Trophoblast cell (in vitro differentiated cells and primary cell): Measurements from ENCODE around the gene IL3.

Source experiments
- DNase-seq, 2 donors: peaks; one replicate each; pipeline ENCODE4 v3.0.0-alpha.2; 2016
- H2AFZ ChIP-seq: 2 replicates; pipeline ENCODE4 v1.6.1; 2013; ENCODE audit warnings: low read length, moderate library complexity, mild to moderate bottlenecking; ENCODE audit not compliant: insufficient read depth, poor library complexity
- H2AK5ac ChIP-seq: 2 replicates; pipeline ENCODE4 v1.6.1; 2013; ENCODE audit warnings: mild to moderate bottlenecking, low read length
- H2BK120ac ChIP-seq: 2 replicates; pipeline ENCODE4 v1.6.1; 2013; ENCODE audit warnings: low read length, mild to moderate bottlenecking, moderate library complexity; ENCODE audit not compliant: insufficient read depth, poor library complexity
- H2BK12ac ChIP-seq: 2 replicates; pipeline ENCODE4 v1.6.1; 2013; ENCODE audit warnings: mild to moderate bottlenecking, low read length, moderate library complexity
- H2BK5ac ChIP-seq: 2 replicates; pipeline ENCODE4 v1.6.1; 2013; ENCODE audit warnings: low read length, low read depth, moderate library complexity, mild to moderate bottlenecking; ENCODE audit not compliant: poor library complexity
- H3K14ac ChIP-seq: 2 replicates; pipeline ENCODE4 v1.6.1; 2013; ENCODE audit warnings: mild to moderate bottlenecking, low read length
- H3K18ac ChIP-seq: 2 replicates; pipeline ENCODE4 v1.6.1; 2013; ENCODE audit warnings: mild to moderate bottlenecking, low read length
- H3K23ac ChIP-seq: 2 replicates; pipeline ENCODE4 v1.6.1; 2013; ENCODE audit warnings: low read length
- H3K27ac ChIP-seq: 2 replicates; pipeline ENCODE4 v1.5.1; 2013; ENCODE audit warnings: low read depth, mild to moderate bottlenecking, inconsistent platforms, low read length, moderate library complexity
- H3K27me3 ChIP-seq: 2 replicates; pipeline ENCODE4 v1.6.1; 2013; ENCODE audit warnings: inconsistent platforms, mild to moderate bottlenecking, low read length, moderate library complexity; ENCODE audit not compliant: insufficient read depth
- H3K36me3 ChIP-seq, 2 experiments: 1 replicate in 1 of 2; 2 replicates in 1 of 2; pipeline ENCODE4 v1.6.1; 2013; ENCODE audit warnings: low read length in 2 of 2, mild to moderate bottlenecking in 2 of 2, moderate library complexity in 1 of 2; ENCODE audit not compliant: insufficient read depth in 2 of 2, control insufficient read depth in 1 of 2
- H3K4ac ChIP-seq: 2 replicates; pipeline ENCODE4 v1.6.1; 2013; ENCODE audit warnings: low read depth, mild to moderate bottlenecking, low read length, moderate library complexity
- H3K4me1 ChIP-seq, 2 experiments: 1 replicate in 1 of 2; 2 replicates in 1 of 2; pipeline ENCODE4 v1.6.1; 2013; ENCODE audit warnings: low read length in 2 of 2, mild to moderate bottlenecking in 2 of 2, moderate library complexity in 1 of 2; ENCODE audit not compliant: insufficient read depth in 2 of 2, control insufficient read depth in 1 of 2
- H3K4me2 ChIP-seq: 2 replicates; pipeline ENCODE4 v1.6.1; 2013; ENCODE audit warnings: inconsistent platforms, mild to moderate bottlenecking, low read length, moderate library complexity
- H3K4me3 ChIP-seq: 2 replicates; pipeline ENCODE4 v1.5.1; 2013; ENCODE audit warnings: mild to moderate bottlenecking, low read depth, low read length, inconsistent platforms
- H3K79me1 ChIP-seq: one replicate; pipeline ENCODE4 v1.6.1; 2013; ENCODE audit warnings: low read length
- H3K79me2 ChIP-seq: 2 replicates; pipeline ENCODE4 v1.6.1; 2013; ENCODE audit warnings: low read length, mild to moderate bottlenecking; ENCODE audit not compliant: control insufficient read depth, insufficient read depth, poor library complexity
- H3K9ac ChIP-seq: 2 replicates; pipeline ENCODE4 v1.6.1; 2013; ENCODE audit warnings: mild to moderate bottlenecking, low read length
- H3K9me3 ChIP-seq: 2 replicates; pipeline ENCODE4 v1.6.1; 2013; ENCODE audit warnings: low read depth, mild to moderate bottlenecking, control low read depth, inconsistent platforms, low read length; ENCODE audit not compliant: insufficient read depth
- H4K12ac ChIP-seq: 2 replicates; pipeline ENCODE4 v1.6.1; 2013; ENCODE audit warnings: low read depth, mild to moderate bottlenecking, low read length, moderate library complexity
- H4K8ac ChIP-seq: 2 replicates; pipeline ENCODE4 v1.6.1; 2013; ENCODE audit warnings: low read depth, mild to moderate bottlenecking, low read length, moderate library complexity
- H4K91ac ChIP-seq: one replicate; pipeline ENCODE4 v1.6.1; 2013; ENCODE audit warnings: low read depth, mild to moderate bottlenecking, low read length, moderate library complexity
- WGBS: extraction: QIAGEN DNeasy Blood & Tissue Kit; methylation state at CpG from one replicate; pipeline ENCODE4 v1.1.7; 2013; ENCODE audit warnings: missing lambda C conversion rate; ENCODE audit not compliant: insufficient read length, insufficient coverage; ENCODE audit errors: extremely low coverage; 5-methylcytosine and 5-hydroxymethylcytosine counted together

IL3 gene

GRCh38 chr5:132080595-132080994 lies 20.1 kb downstream of the IL3 start:
- Histone ChIP-seq H2AK5ac (no peak overlapping the region), H3K9ac (no peak overlapping the region), H2BK120ac (no peak overlapping the region), H4K12ac (no peak overlapping the region), H3K79me1 (no peaks in the 10 kb centered on the region), H3K4ac (no peak overlapping the region), H3K27me3 (no peaks in the 10 kb centered on the region), H2BK12ac (no peak overlapping the region), H2AFZ (no peak overlapping the region), H3K9me3 (no peaks in the 10 kb centered on the region), H4K8ac (no peak overlapping the region), H3K4me1 (no peaks in the 10 kb centered on the region), H3K23ac (no peak overlapping the region), H2BK5ac (no peak overlapping the region), H4K91ac (no peak overlapping the region), H3K18ac (no peak overlapping the region), H3K79me2 (no peaks in the 10 kb centered on the region), H3K4me3 (no peak overlapping the region), H3K36me3 (no peaks in the 10 kb centered on the region), H3K14ac (no peak overlapping the region), H3K4me2 (no peak overlapping the region), H3K27ac (no peak overlapping the region)
- WGBS, result no CpG with 5 or more reads among the region's 3 CpGs
- DNase-seq, result no peak

DNA sequence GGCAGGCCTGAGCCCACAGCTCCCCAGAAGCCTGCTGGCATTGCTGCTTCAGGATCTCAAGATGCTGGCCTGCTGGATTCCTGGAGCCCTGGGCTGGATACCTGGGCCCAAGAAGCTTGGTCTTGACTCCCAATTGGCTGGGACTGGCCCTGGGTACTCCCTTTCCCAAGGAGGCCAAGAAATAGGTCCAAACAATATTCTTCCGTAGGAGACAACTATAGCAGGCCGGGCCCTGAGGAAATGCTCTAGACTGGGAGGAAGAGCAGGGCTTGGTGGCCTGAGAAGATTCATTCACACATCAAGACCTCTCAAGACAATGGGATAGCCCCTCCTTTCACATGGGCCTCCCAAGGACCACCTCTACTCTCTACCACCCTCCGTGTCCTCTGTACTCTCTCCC lies 21.0 kb downstream of the IL3 start:
- no peaks in the 10 kb centered on the region for H3K79me2 ChIP-seq
- no peak overlapping the region for H2BK12ac ChIP-seq
- no peak overlapping the region for H4K12ac ChIP-seq
- no peak overlapping the region for H3K18ac ChIP-seq
- no peaks in the 10 kb centered on the region for H3K27me3 ChIP-seq
- H2BK5ac ChIP-seq, result no peak overlapping the region
- H3K4me1 ChIP-seq, result no peaks in the 10 kb centered on the region
- H3K23ac ChIP-seq, result no peak overlapping the region
- no peak overlapping the region for H4K8ac ChIP-seq
- WGBS, result no CpG with 5 or more reads among the region's 3 CpGs
- H3K79me1 ChIP-seq, result no peaks in the 10 kb centered on the region
- H3K9me3 ChIP-seq, result no peaks in the 10 kb centered on the region
- no peak overlapping the region for H2AK5ac ChIP-seq
- no peak overlapping the region for H3K4me3 ChIP-seq
- no peaks in the 10 kb centered on the region for H3K36me3 ChIP-seq
- no peak for DNase-seq
- no peak overlapping the region for H3K4me2 ChIP-seq
- H2AFZ ChIP-seq, result no peak overlapping the region
- no peak overlapping the region for H2BK120ac ChIP-seq
- H3K4ac ChIP-seq, result no peak overlapping the region
- H3K14ac ChIP-seq, result no peak overlapping the region
- no peak overlapping the region for H3K27ac ChIP-seq
- H4K91ac ChIP-seq, result no peak overlapping the region
- H3K9ac ChIP-seq, result no peak overlapping the region

GRCh38 chr5:132082329-132083023 lies 22.0 kb downstream of the IL3 start:
- Histone ChIP-seq H3K79me1 (no peaks in the 10 kb centered on the region), H3K4me2 (no peak overlapping the region), H2AFZ (no peak overlapping the region), H3K79me2 (no peaks in the 10 kb centered on the region), H3K9ac (no peak overlapping the region), H2BK5ac (no peak overlapping the region), H3K4me1 (no peaks in the 10 kb centered on the region), H2BK12ac (no peak overlapping the region), H3K9me3 (no peaks in the 10 kb centered on the region), H3K27ac (no peak overlapping the region), H3K27me3 (no peaks in the 10 kb centered on the region), H3K23ac (no peak overlapping the region), H4K12ac (no peak overlapping the region), H2AK5ac (no peak overlapping the region), H2BK120ac (no peak overlapping the region), H3K14ac (no peak overlapping the region), H3K4ac (no peak overlapping the region), H4K91ac (no peak overlapping the region), H3K4me3 (no peak overlapping the region), H3K18ac (no peak overlapping the region), H3K36me3 (no peaks in the 10 kb centered on the region), H4K8ac (no peak overlapping the region)
- WGBS, result no CpG with 5 or more reads among the region's 8 CpGs
- DNase-seq, result no peak

GRCh38 chr5:132083071-132083678 lies 22.7 kb downstream of the IL3 start:
- no peak overlapping the region for H3K14ac ChIP-seq
- no peak overlapping the region for H2BK120ac ChIP-seq
- no peak overlapping the region for H3K27ac ChIP-seq
- H4K12ac ChIP-seq, result no peak overlapping the region
- H3K23ac ChIP-seq, result no peak overlapping the region
- WGBS, result no CpG with 5 or more reads among the region's 4 CpGs
- no peaks in the 10 kb centered on the region for H3K27me3 ChIP-seq
- no peaks in the 10 kb centered on the region for H3K36me3 ChIP-seq
- H3K9me3 ChIP-seq, result no peaks in the 10 kb centered on the region
- H3K4me1 ChIP-seq, result no peaks in the 10 kb centered on the region
- H2AK5ac ChIP-seq, result no peak overlapping the region
- no peak overlapping the region for H3K4me3 ChIP-seq
- H3K4me2 ChIP-seq, result no peak overlapping the region
- no peak overlapping the region for H2BK5ac ChIP-seq
- H3K9ac ChIP-seq, result no peak overlapping the region
- no peak overlapping the region for H4K8ac ChIP-seq
- no peak overlapping the region for H2AFZ ChIP-seq
- no peak overlapping the region for H3K18ac ChIP-seq
- H2BK12ac ChIP-seq, result no peak overlapping the region
- H3K79me2 ChIP-seq, result no peaks in the 10 kb centered on the region
- H3K79me1 ChIP-seq, result no peaks in the 10 kb centered on the region
- no peak overlapping the region for H3K4ac ChIP-seq
- DNase-seq, result no peak
- H4K91ac ChIP-seq, result no peak overlapping the region
